GM03348 (cell line): ENCODE measurements around the gene NOTCH1.

Experiments used
- DNase-seq: peaks from one replicate; pipeline ENCODE4 v3.0.0; 2012; ENCODE audit warnings: low spot score

The NOTCH1 gene

GRCh38 chr9:136463578-136463977 is 82.3 kb downstream of the NOTCH1 start:
- DNase-seq: no peak

GRCh38 chr9:136462664-136463063 is 83.2 kb downstream of the NOTCH1 start:
- no peak for DNase-seq

GRCh38 chr9:136460772-136461325 is 85.0 kb downstream of the NOTCH1 start:
- no peak for DNase-seq

GRCh38 chr9:136459425-136459824 is 86.4 kb downstream of the NOTCH1 start:
- no peak for DNase-seq

- DNase-seq: no peak
Measured at GRCh38 chr9:136457326-136457725, 88.5 kb downstream of the NOTCH1 start.

- DNase-seq: no peak
Measured at GRCh38 chr9:136456258-136456657, 89.6 kb downstream of the NOTCH1 start.

- no peak for DNase-seq
Measured at GRCh38 chr9:136455043-136456002, 90.5 kb downstream of the NOTCH1 start.

- no peak for DNase-seq
Measured at GRCh38 chr9:136454026-136454796, 91.6 kb downstream of the NOTCH1 start.

- DNase-seq: no peak
Measured at GRCh38 chr9:136453326-136453725, 92.5 kb downstream of the NOTCH1 start.

GRCh38 chr9:136451221-136451877 is 94.5 kb downstream of the NOTCH1 start:
- no peak for DNase-seq

- DNase-seq: no peak
Measured at GRCh38 chr9:136448655-136449054, 97.2 kb downstream of the NOTCH1 start.

GRCh38 chr9:136447173-136447778 is 98.6 kb downstream of the NOTCH1 start:
- no peak for DNase-seq

- no peak for DNase-seq
Measured at GRCh38 chr9:136445799-136446198, 100.0 kb downstream of the NOTCH1 start.
